Uterus (tissue), 4 donors: Measurements from ENCODE around the gene LINC01488. TPM values are rescaled to one million over a fixed set of nuclear protein-coding genes. Genes with fewer than 3 reads are reported as not detected.

Source experiments
- DNase-seq, 2 donors: peaks; one replicate each; pipeline ENCODE4 v3.0.0-alpha.2; 2019 to 2020
- H3K27ac ChIP-seq, 2 donors: fragments of 200-600 bp; sonication (generic); 1 replicate in 1 of 2; 2 replicates in 1 of 2; pipeline ENCODE4 v1.5.1; 2016 to 2018
- H3K27me3 ChIP-seq, 2 donors: fragments of 200-600 bp; sonication (generic); one replicate each; pipeline ENCODE4 v1.5.1; 2018 to 2019; ENCODE audit warnings: control low read depth in 1 of 2
- H3K36me3 ChIP-seq, 2 donors: fragments of 200-600 bp; sonication (generic); one replicate each; pipeline ENCODE4 v1.5.1; 2019; ENCODE audit warnings: control low read depth in 1 of 2
- H3K4me1 ChIP-seq, 2 donors: fragments of 200-600 bp; sonication (generic); one replicate each; pipeline ENCODE4 v1.5.1; 2018 to 2019; ENCODE audit warnings: control low read depth in 1 of 2
- H3K4me3 ChIP-seq, 2 donors: fragments of 200-600 bp; sonication (generic); 1 replicate in 1 of 2; 2 replicates in 1 of 2; pipeline ENCODE4 v1.5.1; 2018 to 2019; ENCODE audit warnings: mild to moderate bottlenecking in 1 of 2
- H3K9me3 ChIP-seq, 2 donors: fragments of 200-600 bp; sonication (generic); one replicate each; pipeline ENCODE4 v1.5.1; 2019; ENCODE audit warnings: control low read depth in 1 of 2
- CTCF ChIP-seq, 4 experiments: fragments of 200-600 bp in 2 of 4; fragments of 450-650 bp in 2 of 4; sonication (generic) in 2 of 4; IDR thresholded peaks; one replicate each; pipeline ENCODE4 v1.5.1; 2016 to 2019; ENCODE audit warnings: antibody characterized with exemption in 4 of 4, mild to moderate bottlenecking in 2 of 4, moderate library complexity in 1 of 4
- POLR2A ChIP-seq, 2 donors: fragments of 450-650 bp; IDR thresholded peaks; one replicate each; pipeline ENCODE4 v1.6.1; 2016; ENCODE audit warnings: antibody characterized with exemption in 2 of 2, mild to moderate bottlenecking in 1 of 2, moderate library complexity in 1 of 2
- intact Hi-C: fragments of 100-400 bp; cut with DNase I; formaldehyde crosslinking; loops from one replicate; pipeline ENCODE4 v1.15.1; 2023; ENCODE audit warnings: low total_unique reads
- total RNA-seq, 4 donors: library from RNA; depleted of rRNA in 3 of 4; stranded (reverse); fragments of >200 nt in 3 of 4; gene quantifications; one replicate each; pipeline versions ENCODE4 v1.1.0 to v1.2.4, GENCODE V29; 2014 to 2023
- donor health status: DM: yes; HTN: yes; CAD: no.

LINC01488 gene
- total RNA-seq = not detected

GRCh38 chr11:69481393-69481844 lies at the start of gene LINC01488:
LINC01488 (plus strand) TSS chr11:69481663.
- no peak for TF ChIP-seq POLR2A (IDR thresholded peaks at IDR 0.05)
- TF ChIP-seq CTCF (IDR thresholded peaks at IDR 0.05) = no peak
- Histone ChIP-seq H3K9me3 (no peaks in the 10 kb centered on the region), H3K36me3 (no peaks in the 10 kb centered on the region), H3K4me3 (no peak within 1 kb of the TSS), H3K4me1 (no peaks in the 10 kb centered on the region), H3K27ac (no peak within 1 kb of the TSS), H3K27me3 (no peaks in the 10 kb centered on the region)
- intact Hi-C loops = no loop called here
- DNase-seq = no peak

GRCh38 chr11:69431893-69432738 lies 49.3 kb upstream of the LINC01488 start:
- no peak for DNase-seq

GRCh38 chr11:69433741-69434140 lies 47.7 kb upstream of the LINC01488 start:
- Histone ChIP-seq H3K36me3 (no peaks in the 10 kb centered on the region), H3K27me3 (no peaks in the 10 kb centered on the region), H3K27ac (no peak overlapping the region), H3K4me3 (no peak overlapping the region), H3K9me3 (no peaks in the 10 kb centered on the region), H3K4me1 (no peaks in the 10 kb centered on the region)
- DNase-seq = no peak
- intact Hi-C loops = no loop called here
- TF ChIP-seq POLR2A (IDR thresholded peaks at IDR 0.05) (no peak), CTCF (IDR thresholded peaks at IDR 0.05) (no peak)

More at GRCh38 chr11:69431893-69432738, 49.3 kb upstream of the LINC01488 start:
- H3K27ac ChIP-seq = no peak overlapping the region
- no peaks in the 10 kb centered on the region for H3K36me3 ChIP-seq
- no peaks in the 10 kb centered on the region for H3K4me1 ChIP-seq
- intact Hi-C loops = no loop called here
- no peaks in the 10 kb centered on the region for H3K27me3 ChIP-seq
- no peaks in the 10 kb centered on the region for H3K9me3 ChIP-seq
- no peak overlapping the region for H3K4me3 ChIP-seq
- TF ChIP-seq POLR2A (IDR thresholded peaks at IDR 0.05) (no peak), CTCF (IDR thresholded peaks at IDR 0.05) (no peak)

- DNase-seq = no peak
- no peaks in the 10 kb centered on the region for H3K4me1 ChIP-seq
- intact Hi-C loops = no loop called here
- TF ChIP-seq CTCF (IDR thresholded peaks at IDR 0.05) (no peak), POLR2A (IDR thresholded peaks at IDR 0.05) (no peak)
- H3K4me3 ChIP-seq = no peak overlapping the region
- no peaks in the 10 kb centered on the region for H3K36me3 ChIP-seq
- H3K9me3 ChIP-seq = no peaks in the 10 kb centered on the region
- H3K27me3 ChIP-seq = no peaks in the 10 kb centered on the region
- no peak overlapping the region for H3K27ac ChIP-seq
Measured at GRCh38 chr11:69434471-69434931, 47.0 kb upstream of the LINC01488 start.
